PC-9 (cell line): ENCODE measurements around the gene ARHGEF7. TPM values are rescaled to one million over a fixed set of nuclear protein-coding genes. Genes with fewer than 3 reads are reported as not detected.

Experiments used
- BruUV-seq: library from RNA; stranded (reverse); fragments of 400-500 nt; replicated peaks from 2 replicates; lab custom pipeline; 2021; lab: Mats Ljungman, UMichigan
- CTCF ChIA-PET: fragments of 300-600 bp; sonication (Branson Sonifier 250); formaldehyde crosslinking; loops from one replicate; lab custom pipeline; 2022; ENCODE audit warnings: antibody characterized with exemption; lab: Charles Lee
- POLR2A ChIA-PET: fragments of 300-600 bp; sonication (Branson Sonifier 250); formaldehyde crosslinking; loops from one replicate; lab custom pipeline; 2022; ENCODE audit warnings: antibody characterized with exemption; ENCODE audit not compliant: unreplicated experiment; lab: Charles Lee
- DNase-seq, 2 experiments: peaks; one replicate each; pipeline versions ENCODE4 v3.0.0 to v3.0.0-alpha.2; 2015 to 2022; ENCODE audit warnings: mixed read lengths in 1 of 2
- H2AFZ ChIP-seq: fragments of 200-600 bp; sonication (generic); 2 replicates; pipeline ENCODE4 v1.8.1; 2017; ENCODE audit warnings: antibody characterized with exemption
- H3F3A ChIP-seq: fragments of 200-600 bp; sonication (generic); 2 replicates; pipeline ENCODE4 v1.8.1; 2017; ENCODE audit warnings: antibody characterized with exemption, mild to moderate bottlenecking, low read depth; ENCODE audit not compliant: insufficient read depth
- H3K27ac ChIP-seq: fragments of 200-600 bp; sonication (generic); 2 replicates; pipeline ENCODE4 v1.6.1; 2016; ENCODE audit warnings: mixed run types
- H3K27me3 ChIP-seq: fragments of 200-600 bp; sonication (generic); 2 replicates; pipeline ENCODE4 v1.6.1; 2016; ENCODE audit warnings: low read depth, mixed run types; ENCODE audit not compliant: insufficient read depth
- H3K36me3 ChIP-seq: fragments of 200-600 bp; sonication (generic); 2 replicates; pipeline ENCODE4 v1.6.1; 2016; ENCODE audit warnings: low read depth, mixed run types
- H3K4me1 ChIP-seq: fragments of 200-600 bp; sonication (generic); replicated peaks from 2 replicates; pipeline ENCODE4 v1.6.1; 2016; ENCODE audit warnings: mixed run types; ENCODE audit not compliant: insufficient read depth
- H3K4me2 ChIP-seq: fragments of 200-600 bp; sonication (generic); 2 replicates; pipeline ENCODE4 v1.6.1; 2017; ENCODE audit warnings: mixed run types
- H3K4me3 ChIP-seq: fragments of 200-600 bp; sonication (generic); 2 replicates; pipeline ENCODE4 v1.6.1; 2016; ENCODE audit warnings: mixed run types
- H3K79me2 ChIP-seq: fragments of 200-600 bp; sonication (generic); 2 replicates; pipeline ENCODE4 v1.6.1; 2017; ENCODE audit warnings: low read depth, mixed run types
- H3K9me2 ChIP-seq: fragments of 200-600 bp; sonication (generic); 2 replicates; pipeline ENCODE4 v1.8.1; 2017; ENCODE audit warnings: mild to moderate bottlenecking; ENCODE audit not compliant: insufficient read depth
- H3K9me3 ChIP-seq: fragments of 200-600 bp; sonication (generic); 2 replicates; pipeline ENCODE4 v1.8.1; 2016; ENCODE audit warnings: low read depth; ENCODE audit not compliant: insufficient read depth
- H4K20me1 ChIP-seq: fragments of 200-600 bp; sonication (generic); 2 replicates; pipeline ENCODE4 v1.8.1; 2017; ENCODE audit not compliant: insufficient read depth
- EZH2 ChIP-seq: fragments of 200-600 bp; sonication (generic); IDR thresholded peaks from 2 replicates; pipeline ENCODE4 v1.8.0; 2017; ENCODE audit warnings: antibody characterized with exemption, low read depth
- intact Hi-C: fragments of 100-400 bp; cut with micrococcal nuclease; formaldehyde crosslinking; loops from one replicate; pipeline ENCODE4 v1.10.0; 2022; ENCODE audit not compliant: unreplicated experiment
- total RNA-seq: library from RNA; stranded (reverse); gene quantifications from 2 replicates; pipeline ENCODE4 v1.2.3, GENCODE V29; 2021
- TF ChIP-seq, protein P1 (sequence below): fragments of 200-600 bp; sonication (generic); conservative IDR thresholded peaks from 2 replicates; pipeline ENCODE4 v1.6.1; 2017; ENCODE audit warnings: mixed run types, antibody characterized with exemption, mild to moderate bottlenecking, moderate library complexity

Gene ARHGEF7
- total RNA-seq, 1 experiment from 2014 or later: 37.0 TPM

DNA sequence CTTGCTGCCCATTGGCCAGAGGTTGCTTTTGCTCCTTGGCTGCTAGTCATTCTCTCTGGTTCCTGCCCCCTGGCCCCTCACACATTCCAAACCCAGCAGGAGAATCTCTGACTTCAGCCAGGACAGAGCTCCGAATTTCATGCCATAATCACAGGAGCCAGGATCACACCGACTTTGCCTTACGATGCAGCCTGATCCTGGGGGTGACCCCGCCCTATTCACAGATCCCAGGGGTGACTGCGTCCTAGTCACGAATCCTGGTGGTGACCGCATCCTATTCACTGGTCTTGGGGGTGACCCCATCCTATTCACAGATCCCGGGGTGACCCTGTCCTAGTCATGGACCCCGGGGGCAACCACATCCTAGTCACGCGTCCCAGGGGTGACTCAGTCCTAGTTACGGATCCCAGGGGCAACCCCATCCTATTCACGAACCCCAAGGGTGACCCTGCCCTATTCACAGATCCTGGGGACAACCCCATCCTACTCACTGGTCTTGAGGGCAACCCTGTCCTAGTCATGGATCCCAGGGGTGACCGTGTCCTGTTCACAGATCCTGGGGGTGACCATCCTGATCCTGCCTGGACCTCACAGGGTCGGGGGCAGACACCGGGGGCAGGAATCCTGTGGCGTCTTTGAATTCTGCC, 198.0 kb downstream of the ARHGEF7 start:
- no peaks in the 10 kb centered on the region for H3K4me1 ChIP-seq
- H3K36me3 ChIP-seq: no peaks in the 10 kb centered on the region
- H3K4me2 ChIP-seq: no peak overlapping the region
- no peaks in the 10 kb centered on the region for H3K27me3 ChIP-seq
- H3K9me2 ChIP-seq: no peaks in the 10 kb centered on the region
- no peak for TF ChIP-seq EZH2
- TF ChIP-seq, protein P1, sequence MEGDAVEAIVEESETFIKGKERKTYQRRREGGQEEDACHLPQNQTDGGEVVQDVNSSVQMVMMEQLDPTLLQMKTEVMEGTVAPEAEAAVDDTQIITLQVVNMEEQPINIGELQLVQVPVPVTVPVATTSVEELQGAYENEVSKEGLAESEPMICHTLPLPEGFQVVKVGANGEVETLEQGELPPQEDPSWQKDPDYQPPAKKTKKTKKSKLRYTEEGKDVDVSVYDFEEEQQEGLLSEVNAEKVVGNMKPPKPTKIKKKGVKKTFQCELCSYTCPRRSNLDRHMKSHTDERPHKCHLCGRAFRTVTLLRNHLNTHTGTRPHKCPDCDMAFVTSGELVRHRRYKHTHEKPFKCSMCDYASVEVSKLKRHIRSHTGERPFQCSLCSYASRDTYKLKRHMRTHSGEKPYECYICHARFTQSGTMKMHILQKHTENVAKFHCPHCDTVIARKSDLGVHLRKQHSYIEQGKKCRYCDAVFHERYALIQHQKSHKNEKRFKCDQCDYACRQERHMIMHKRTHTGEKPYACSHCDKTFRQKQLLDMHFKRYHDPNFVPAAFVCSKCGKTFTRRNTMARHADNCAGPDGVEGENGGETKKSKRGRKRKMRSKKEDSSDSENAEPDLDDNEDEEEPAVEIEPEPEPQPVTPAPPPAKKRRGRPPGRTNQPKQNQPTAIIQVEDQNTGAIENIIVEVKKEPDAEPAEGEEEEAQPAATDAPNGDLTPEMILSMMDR: no peak
- ChIA-PET CTCF (no interaction called here), POLR2A (no interaction called here)
- no peaks in the 10 kb centered on the region for H4K20me1 ChIP-seq
- H2AFZ ChIP-seq: no peak overlapping the region
- H3K27ac ChIP-seq: no peak overlapping the region
- no TSS peak for BruUV-seq
- no peak for DNase-seq
- intact Hi-C loops: no loop called here
- no peak overlapping the region for H3K4me3 ChIP-seq
- H3K79me2 ChIP-seq: no peaks in the 10 kb centered on the region
- no peaks in the 10 kb centered on the region for H3K9me3 ChIP-seq
- no peaks in the 10 kb centered on the region for H3F3A ChIP-seq

DNA sequence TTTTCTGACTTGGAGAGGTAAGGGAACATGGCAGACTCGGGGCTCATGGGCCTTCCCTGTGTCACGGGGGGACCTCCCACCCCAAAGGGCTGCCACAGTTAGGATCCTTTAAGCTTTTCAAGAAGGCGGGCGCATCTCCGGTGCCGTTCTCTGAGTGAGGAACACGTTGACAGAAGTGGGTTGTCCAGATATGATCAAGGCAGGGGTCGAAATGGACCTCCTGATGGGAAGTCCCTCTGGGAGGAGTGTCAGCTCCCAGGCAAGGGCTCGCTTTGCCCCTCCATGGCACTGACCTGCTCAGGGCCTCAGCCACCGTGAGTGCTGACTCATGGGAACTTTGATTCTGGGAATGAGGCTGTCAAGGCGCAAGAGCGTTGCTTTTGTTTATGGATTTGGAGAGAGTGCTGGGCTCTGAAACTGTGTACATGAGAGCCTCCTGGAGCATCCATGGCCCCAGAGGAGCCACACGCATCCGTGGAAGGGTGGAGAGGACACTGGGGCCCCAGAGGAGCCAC, 198.9 kb downstream of the ARHGEF7 start:
- Histone ChIP-seq H3K79me2 (no peaks in the 10 kb centered on the region), H3F3A (no peaks in the 10 kb centered on the region), H3K4me1 (no peaks in the 10 kb centered on the region), H2AFZ (no peak overlapping the region), H3K9me2 (no peaks in the 10 kb centered on the region), H3K4me2 (no peak overlapping the region), H3K9me3 (no peaks in the 10 kb centered on the region), H3K36me3 (no peaks in the 10 kb centered on the region), H3K27ac (no peak overlapping the region), H4K20me1 (no peaks in the 10 kb centered on the region), H3K4me3 (no peak overlapping the region), H3K27me3 (no peaks in the 10 kb centered on the region)
- POLR2A ChIA-PET: no interaction called here
- TF ChIP-seq, protein P1: no peak
- no peak for TF ChIP-seq EZH2
- intact Hi-C loops: no loop called here
- no TSS peak for BruUV-seq
- DNase-seq: no peak
- CTCF ChIA-PET: no interaction called here

DNA sequence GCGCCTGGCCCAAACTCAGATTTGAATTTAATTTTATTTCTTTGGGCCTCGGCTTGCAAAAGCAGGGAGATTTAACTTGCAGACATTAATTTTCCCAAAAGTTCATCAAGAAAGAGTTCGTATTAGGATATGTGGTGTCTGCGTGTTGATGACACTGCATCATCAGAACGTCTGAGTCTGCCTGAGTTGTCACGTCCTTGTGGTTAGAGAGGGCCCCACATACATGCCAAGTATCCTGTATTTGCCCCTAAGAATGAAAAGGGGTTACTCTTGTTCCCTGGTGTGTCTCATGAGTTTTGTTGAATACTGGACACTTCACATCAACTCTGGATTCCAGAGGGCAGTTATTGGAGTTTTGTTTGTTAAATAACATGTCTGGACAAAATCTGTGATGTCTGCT, 199.7 kb downstream of the ARHGEF7 start:
- H2AFZ ChIP-seq: no peak overlapping the region
- no peaks in the 10 kb centered on the region for H3K9me2 ChIP-seq
- no peaks in the 10 kb centered on the region for H3K36me3 ChIP-seq
- no peaks in the 10 kb centered on the region for H3F3A ChIP-seq
- no peaks in the 10 kb centered on the region for H3K27me3 ChIP-seq
- CTCF ChIA-PET: no interaction called here
- POLR2A ChIA-PET: no interaction called here
- no peak overlapping the region for H3K4me3 ChIP-seq
- H3K79me2 ChIP-seq: no peaks in the 10 kb centered on the region
- H3K4me2 ChIP-seq: no peak overlapping the region
- intact Hi-C loops: no loop called here
- no peak for DNase-seq
- no TSS peak for BruUV-seq
- H4K20me1 ChIP-seq: no peaks in the 10 kb centered on the region
- H3K9me3 ChIP-seq: no peaks in the 10 kb centered on the region
- TF ChIP-seq, protein P1: no peak
- no peak for TF ChIP-seq EZH2
- no peak overlapping the region for H3K27ac ChIP-seq
- H3K4me1 ChIP-seq: no peaks in the 10 kb centered on the region
